Transverse colon (tissue), 4 donors: Measurements from ENCODE around the gene LRRC73. TPM values are rescaled to one million over a fixed set of nuclear protein-coding genes. Genes with fewer than 3 reads are reported as not detected.

ENCODE experiments used
- DNase-seq: peaks from one replicate; pipeline ENCODE4 v3.0.0-alpha.2; 2019
- H3K27ac ChIP-seq, 4 donors: fragments of 200-600 bp; sonication (generic); 2 replicates each; pipeline ENCODE4 v1.5.1; 2016 to 2018; ENCODE audit warnings: inconsistent platforms in 4 of 4
- H3K27me3 ChIP-seq: fragments of 200-600 bp; sonication (generic); 2 replicates; pipeline ENCODE4 v1.5.1; 2017; ENCODE audit warnings: inconsistent platforms
- H3K36me3 ChIP-seq, 4 donors: fragments of 200-600 bp; sonication (generic); 2 replicates each; pipeline ENCODE4 v1.5.1; 2017 to 2019; ENCODE audit warnings: inconsistent platforms in 4 of 4
- H3K4me1 ChIP-seq, 4 donors: fragments of 200-600 bp; sonication (generic); 2 replicates each; pipeline ENCODE4 v1.5.1; 2017 to 2020; ENCODE audit warnings: inconsistent platforms in 4 of 4
- H3K4me3 ChIP-seq, 4 donors: fragments of 200-600 bp; sonication (generic); 1 replicate in 1 of 4; 2 replicates in 3 of 4; pipeline versions ENCODE4 v1.5.1 to v1.6.1; 2017 to 2019; ENCODE audit warnings: inconsistent platforms in 4 of 4
- H3K9me3 ChIP-seq, 2 donors: fragments of 200-600 bp; sonication (generic); 2 replicates each; pipeline ENCODE4 v1.5.1; 2017 to 2019; ENCODE audit warnings: inconsistent platforms in 2 of 2
- EP300 ChIP-seq: sonication (generic); formaldehyde crosslinking; IDR thresholded peaks from one replicate; pipeline ENCODE4 v1.6.1; 2017; ENCODE audit warnings: antibody characterized with exemption, low read depth
- POLR2A ChIP-seq: fragments of 450-650 bp; IDR thresholded peaks from one replicate; pipeline ENCODE4 v1.6.1; 2016; ENCODE audit warnings: antibody characterized with exemption, mild to moderate bottlenecking, moderate library complexity
- POLR2AphosphoS5 ChIP-seq, 3 donors: sonication (generic); formaldehyde crosslinking; IDR thresholded peaks; one replicate each; pipeline ENCODE4 v1.6.1; 2016; ENCODE audit warnings: antibody characterized with exemption in 3 of 3
- WGBS, 2 donors: methylation state at CpG; one replicate each; pipeline ENCODE4 v1.1.5; 2018; ENCODE audit warnings: low coverage in 1 of 2; 5-methylcytosine and 5-hydroxymethylcytosine counted together
- in situ Hi-C, 4 donors: fragments of 200-750 bp; cut with MboI; loops; one replicate each; pipeline versions ENCODE4 v1.15.0 to v1.15.1; 2017; ENCODE audit warnings: low sequenced_read_pairs in 3 of 4, low pct_ligation_motif_present in 1 of 4, low pct_unique_long_range_greater_than_20kb in 1 of 4
- intact Hi-C: fragments of 100-400 bp; cut with DNase I; formaldehyde crosslinking; loops from one replicate; pipeline ENCODE4 v1.15.1; 2023; ENCODE audit warnings: low total_unique reads
- total RNA-seq, 4 donors: library from RNA; depleted of rRNA; stranded (reverse); fragments of >200 nt; gene quantifications; one replicate each; pipeline ENCODE4 v1.1.0, GENCODE V29; 2016
- TF ChIP-seq, protein P1 (sequence below), 5 experiments: fragments of 200-600 bp in 3 of 5; fragments of 450-650 bp in 2 of 5; sonication (generic) in 3 of 5; IDR thresholded peaks; 1 replicate in 2 of 5; 2 replicates in 3 of 5; pipeline ENCODE4 v1.5.1; 2016 to 2017; ENCODE audit warnings: antibody characterized with exemption in 5 of 5, inconsistent platforms in 3 of 5, mild to moderate bottlenecking in 2 of 5, moderate library complexity in 1 of 5

The LRRC73 gene
- total RNA-seq, 4 donors from 2014 or later: 0.60 to 0.96 TPM; not detected in 2

GRCh38 chr6:43475516-43475915 lies 34.6 kb downstream of the LRRC73 start:
- TF ChIP-seq EP300 (no peak), POLR2A (no peak), POLR2AphosphoS5 (IDR thresholded peaks at IDR 0.05) (no peak)
- TF ChIP-seq, protein P1, sequence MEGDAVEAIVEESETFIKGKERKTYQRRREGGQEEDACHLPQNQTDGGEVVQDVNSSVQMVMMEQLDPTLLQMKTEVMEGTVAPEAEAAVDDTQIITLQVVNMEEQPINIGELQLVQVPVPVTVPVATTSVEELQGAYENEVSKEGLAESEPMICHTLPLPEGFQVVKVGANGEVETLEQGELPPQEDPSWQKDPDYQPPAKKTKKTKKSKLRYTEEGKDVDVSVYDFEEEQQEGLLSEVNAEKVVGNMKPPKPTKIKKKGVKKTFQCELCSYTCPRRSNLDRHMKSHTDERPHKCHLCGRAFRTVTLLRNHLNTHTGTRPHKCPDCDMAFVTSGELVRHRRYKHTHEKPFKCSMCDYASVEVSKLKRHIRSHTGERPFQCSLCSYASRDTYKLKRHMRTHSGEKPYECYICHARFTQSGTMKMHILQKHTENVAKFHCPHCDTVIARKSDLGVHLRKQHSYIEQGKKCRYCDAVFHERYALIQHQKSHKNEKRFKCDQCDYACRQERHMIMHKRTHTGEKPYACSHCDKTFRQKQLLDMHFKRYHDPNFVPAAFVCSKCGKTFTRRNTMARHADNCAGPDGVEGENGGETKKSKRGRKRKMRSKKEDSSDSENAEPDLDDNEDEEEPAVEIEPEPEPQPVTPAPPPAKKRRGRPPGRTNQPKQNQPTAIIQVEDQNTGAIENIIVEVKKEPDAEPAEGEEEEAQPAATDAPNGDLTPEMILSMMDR (IDR thresholded peaks at IDR 0.05): no peak
- H3K27ac ChIP-seq: no peak overlapping the region
- DNase-seq: no peak
- H3K4me1 ChIP-seq: peaks cover 7 to 20% (median 13%) of the 10 kb centered on the region in 4 donors
- H3K9me3 ChIP-seq: no peaks in the 10 kb centered on the region
- no peaks in the 10 kb centered on the region for H3K36me3 ChIP-seq
- no peak overlapping the region for H3K4me3 ChIP-seq
- H3K27me3 ChIP-seq: no peaks in the 10 kb centered on the region
- 82 to 100% methylated on average over 1 to 6 of the region's 6 CpGs for WGBS, 2 donors
- intact Hi-C loops: no loop called here
- in situ Hi-C loops: no loop called here

- 96 to 100% methylated on average over 2 to 4 of the region's 4 CpGs for WGBS, 2 donors
- H3K27ac ChIP-seq: no peak overlapping the region
Measured at GRCh38 chr6:43472515-43472914, 37.6 kb downstream of the LRRC73 start.

GRCh38 chr6:43471399-43471798 lies 38.7 kb downstream of the LRRC73 start:
- Histone ChIP-seq H3K4me3 (no peak overlapping the region), H3K4me1 (no peaks in the 10 kb centered on the region), H3K36me3 (no peaks in the 10 kb centered on the region), H3K27me3 (peaks cover 8% of the 10 kb centered on the region), H3K9me3 (no peaks in the 10 kb centered on the region), H3K27ac (no peak overlapping the region)
- no peak for DNase-seq
- intact Hi-C loops (no loop called here), in situ Hi-C loops (no loop called here)
- WGBS, 2 donors: 57% methylated on average over 1 of the region's 1 CpG; no CpG with 5 or more reads in 1 of the 2 donors
- TF ChIP-seq, protein P1 (IDR thresholded peaks at IDR 0.05): no peak
- no peak for TF ChIP-seq POLR2A
- no peak for TF ChIP-seq POLR2AphosphoS5 (IDR thresholded peaks at IDR 0.05)
- TF ChIP-seq EP300: no peak

More at GRCh38 chr6:43472515-43472914, 37.6 kb downstream of the LRRC73 start:
- Histone ChIP-seq H3K36me3 (no peaks in the 10 kb centered on the region), H3K27me3 (peaks cover 5% of the 10 kb centered on the region), H3K4me1 (peaks cover 0 to 6% (median 2%) of the 10 kb centered on the region in 4 donors), H3K9me3 (no peaks in the 10 kb centered on the region), H3K4me3 (no peak overlapping the region)
- TF ChIP-seq POLR2AphosphoS5 (IDR thresholded peaks at IDR 0.05) (no peak), EP300 (no peak), POLR2A (no peak)
- TF ChIP-seq, protein P1 (IDR thresholded peaks at IDR 0.05): no peak
- DNase-seq: no peak
- intact Hi-C loops: no loop called here
- in situ Hi-C loops: no loop called here

DNA sequence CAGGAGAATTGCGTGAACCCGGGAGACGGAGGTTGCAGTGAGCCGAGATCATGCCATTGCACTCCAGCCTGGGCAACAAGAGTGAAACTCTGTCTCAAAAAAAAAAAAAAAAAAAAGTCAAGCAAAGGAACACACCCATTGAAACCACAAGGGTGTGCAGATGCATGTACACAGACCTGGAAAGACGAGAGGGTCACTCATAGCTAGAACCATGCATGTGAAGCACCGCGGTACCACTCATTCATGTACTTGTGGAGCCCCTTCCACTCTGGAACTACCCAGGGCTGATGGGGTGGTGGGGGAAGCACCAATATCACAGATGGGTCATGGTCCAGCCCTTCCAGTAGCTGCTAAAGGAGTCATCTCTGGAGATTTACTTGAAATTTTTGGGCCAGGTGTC lies 40.2 kb downstream of the LRRC73 start:
- WGBS, 2 donors: 90% methylated on average over 7 of the region's 7 CpGs; no CpG with 5 or more reads in 1 of the 2 donors
- Histone ChIP-seq H3K27me3 (peaks cover 19% of the 10 kb centered on the region), H3K36me3 (no peaks in the 10 kb centered on the region), H3K4me1 (no peaks in the 10 kb centered on the region), H3K4me3 (no peak overlapping the region), H3K27ac (no peak overlapping the region), H3K9me3 (no peaks in the 10 kb centered on the region)
- in situ Hi-C loops: no loop called here
- intact Hi-C loops: no loop called here
- no peak for TF ChIP-seq EP300
- DNase-seq: no peak
